GM12878 (cell line): ENCODE results near the gene AKT3. TPM values are rescaled to one million over a fixed set of nuclear protein-coding genes. Genes with fewer than 3 reads are reported as not detected.

Source experiments
- ATAC-seq: fragments of 200-7000 bp; cut with Tn5 transposase; 3 replicates; pipeline ENCODE4 v1.9.1; 2020; ENCODE audit warnings: mild to moderate bottlenecking, moderate library complexity
- BruUV-seq: library from RNA; stranded (reverse); fragments of 400-500 nt; replicated peaks from 2 replicates; lab custom pipeline; 2021; lab: Mats Ljungman, UMichigan
- CTCF ChIA-PET: fragments of 300-600 bp; sonication (Branson Sonifier 250); formaldehyde crosslinking; extraction: SDS; loops from one replicate; lab custom pipeline; 2021; ENCODE audit warnings: inconsistent platforms; lab: Yijun Ruan, JAX
- POLR2A ChIA-PET: fragments of 350-600 bp; formaldehyde crosslinking; extraction: SDS; loops from one replicate; lab custom pipeline; 2021; ENCODE audit warnings: inconsistent platforms; lab: Charles Lee
- RAD21 ChIA-PET: fragments of 300-600 bp; sonication (Branson Sonifier 250); formaldehyde crosslinking; loops from one replicate; lab custom pipeline; 2023; ENCODE audit warnings: antibody characterized with exemption; ENCODE audit not compliant: unreplicated experiment; lab: Charles Lee
- SMC1A ChIA-PET: fragments of 300-600 bp; sonication (Branson Sonifier 250); formaldehyde crosslinking; loops from one replicate; lab custom pipeline; 2023; ENCODE audit not compliant: unreplicated experiment, uncharacterized antibody; lab: Charles Lee
- DNase-seq: peaks from one replicate; pipeline ENCODE4 v3.0.0-alpha.2; 2011; ENCODE audit warnings: low read depth, low spot score
- FAIRE-seq: peaks from 3 replicates; lab custom pipeline; 2011; peaks lifted over from hg19 to GRCh38; lab: Jason Lieb, UNC
- H2AFZ ChIP-seq: 2 replicates; pipeline ENCODE4 v1.6.0; 2011; ENCODE audit warnings: low read depth, low read length, control low read depth; ENCODE audit not compliant: control insufficient read depth
- H3K27ac ChIP-seq: 2 replicates; pipeline ENCODE4 v1.5.1; 2011; ENCODE audit warnings: control low read depth; ENCODE audit not compliant: control insufficient read depth, insufficient read depth
- H3K27me3 ChIP-seq, 2 experiments: replicated peaks in 1 of 2; 2 replicates each; pipeline versions ENCODE4 v1.6.0 to v1.6.1; 2011; ENCODE audit warnings: low read length in 1 of 2; ENCODE audit not compliant: control insufficient read depth in 2 of 2, insufficient read depth in 2 of 2
- H3K36me3 ChIP-seq, 2 experiments: 2 replicates each; pipeline ENCODE4 v1.5.1; 2011; ENCODE audit warnings: low read length in 1 of 2; ENCODE audit not compliant: control insufficient read depth in 2 of 2, insufficient read depth in 2 of 2
- H3K4me1 ChIP-seq: 2 replicates; pipeline ENCODE4 v1.6.1; 2011; ENCODE audit warnings: mild to moderate bottlenecking, low read length, moderate library complexity, mixed read lengths; ENCODE audit not compliant: control insufficient read depth, insufficient read depth
- H3K4me2 ChIP-seq: 2 replicates; pipeline ENCODE4 v1.6.0; 2011; ENCODE audit warnings: control low read depth; ENCODE audit not compliant: control insufficient read depth, insufficient read depth
- H3K4me3 ChIP-seq: fragments of 200-600 bp; sonication (generic); 2 replicates; pipeline ENCODE4 v1.5.1; 2016
- H3K79me2 ChIP-seq: 2 replicates; pipeline ENCODE4 v1.6.0; 2011; ENCODE audit warnings: low read length; ENCODE audit not compliant: control insufficient read depth, insufficient read depth
- H3K9ac ChIP-seq: 2 replicates; pipeline ENCODE4 v1.8.0; 2011; ENCODE audit warnings: low read length, control low read depth, mixed read lengths; ENCODE audit not compliant: control insufficient read depth, insufficient read depth
- H3K9me3 ChIP-seq: replicated peaks from 3 replicates; pipeline ENCODE4 v1.5.1; 2011; ENCODE audit warnings: mild to moderate bottlenecking, low read length; ENCODE audit not compliant: control insufficient read depth, insufficient read depth
- H4K20me1 ChIP-seq: 2 replicates; pipeline ENCODE4 v1.6.0; 2011; ENCODE audit not compliant: control insufficient read depth, insufficient read depth
- BMI1 ChIP-seq: fragments of 450-650 bp; IDR thresholded peaks from 2 replicates; pipeline ENCODE4 v1.6.1; 2016; ENCODE audit warnings: mild to moderate bottlenecking, moderate library complexity, borderline replicate concordance
- JUNB ChIP-seq: IDR thresholded peaks from 2 replicates; pipeline ENCODE4 v1.6.1; 2016; ENCODE audit warnings: antibody characterized with exemption, mild to moderate bottlenecking
- ZZZ3 ChIP-seq: IDR thresholded peaks from 2 replicates; pipeline ENCODE4 v1.6.1; 2011; ENCODE audit warnings: low read depth; ENCODE audit not compliant: control insufficient read depth, insufficient read length
- WGBS: methylation state at CpG from one replicate; pipeline ENCODE4 v1.1.6; 2016; ENCODE audit warnings: low lambda C conversion rate; ENCODE audit not compliant: insufficient replicate concordance, insufficient coverage; ENCODE audit errors: missing lambda C conversion rate; 5-methylcytosine and 5-hydroxymethylcytosine counted together
- in situ Hi-C: fragments of 300-500 bp; cut with MboI; formaldehyde crosslinking; loops from 9 replicates; pipeline ENCODE4 v1.14.3; 2018; ENCODE audit warnings: mixed read lengths
- intact Hi-C: fragments of 100-400 bp; cut with micrococcal nuclease; formaldehyde crosslinking; loops from one replicate; pipeline ENCODE4 v1.14.2; 2022; ENCODE audit not compliant: unreplicated experiment
- polyA plus RNA-seq, 11 experiments: library from polyadenylated mRNA; depleted of rRNA in 4 of 11; unstranded in 6 of 11; stranded (reverse) in 5 of 11; fragments of >200 nt; fragmentation: Nextera tagmentation in 4 of 11; fragmentation: Illumina TruSeq in 1 of 11; extraction: Ambion mirVana in 4 of 11; extraction: Trizol in 1 of 11; gene quantifications; 1 replicate in 1 of 11; 2 replicates in 10 of 11; pipeline versions ENCODE4 v1.2.1 to v1.2.3, GENCODE V29; 2011 to 2016; ENCODE audit warnings: inconsistent platforms in 2 of 11, missing spikeins in 2 of 11, low read depth in 1 of 11
- total RNA-seq, 4 experiments: library from RNA; depleted of rRNA in 3 of 4; stranded (reverse); fragments of >200 nt in 3 of 4; fragmentation: Illumina TruSeq in 1 of 4; extraction: Trizol in 1 of 4; gene quantifications; 2 replicates each; pipeline versions ENCODE4 v1.2.1 to v1.2.3, GENCODE V29; 2013 to 2021
- TF ChIP-seq, protein P1 (sequence below): fragments of 450-650 bp; IDR thresholded peaks from 2 replicates; pipeline ENCODE4 v1.6.1; 2017; ENCODE audit warnings: mild to moderate bottlenecking

The AKT3 gene
- total and polyA plus RNA-seq, 10 of the 15 experiments (the other 5 are each of a cell fraction or from before 2014, with no cell fraction given): 0.03 to 0.56 (median 0.19) TPM

DNA sequence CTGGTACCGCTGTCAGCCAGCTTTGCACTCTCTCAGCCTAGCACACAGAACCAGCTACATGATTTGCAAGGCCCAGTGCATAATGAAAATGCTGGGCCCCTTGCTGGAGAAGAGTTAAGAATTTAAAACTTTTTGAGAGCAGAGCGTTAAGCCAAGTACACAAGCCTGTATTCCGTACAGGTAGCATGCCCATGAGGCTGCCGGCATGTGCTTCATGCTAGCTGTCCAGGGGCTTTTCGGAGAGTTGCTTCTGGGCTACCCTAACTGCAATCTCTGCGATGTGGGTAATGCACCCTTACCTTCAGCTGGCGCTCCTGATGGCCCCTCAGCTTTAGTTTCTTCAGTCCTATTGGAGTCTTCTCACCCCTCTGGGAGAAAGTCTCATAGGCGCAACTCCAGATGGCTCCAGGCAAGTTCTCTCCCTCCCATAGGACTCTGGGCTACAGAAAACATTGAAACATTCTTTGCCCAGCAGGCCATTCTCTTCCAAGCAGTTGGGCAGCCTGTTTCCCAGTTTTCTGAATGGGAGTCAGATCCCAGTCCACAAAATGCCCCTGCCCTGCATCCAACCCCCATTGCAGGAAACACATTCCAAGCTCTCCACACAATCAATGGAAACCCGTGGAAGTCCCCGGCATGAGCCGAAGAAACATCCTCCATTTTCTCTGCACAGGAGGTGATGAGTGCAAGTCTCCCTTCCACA, 5.7 kb upstream of the AKT3 start:
- Histone ChIP-seq H3K9me3 (no peaks in the 10 kb centered on the region), H3K9ac (no peak overlapping the region), H4K20me1 (no peaks in the 10 kb centered on the region), H3K4me2 (no peak overlapping the region), H3K27ac (no peak overlapping the region), H3K79me2 (no peaks in the 10 kb centered on the region), H3K4me1 (0 out of 2 replicates have a peak, but pooled peaks cover 7% of the 10 kb centered on the region), H3K27me3 (no peaks in the 10 kb centered on the region; a peak in 1 of 4 replicates), H3K4me3 (no peak overlapping the region), H2AFZ (no peak overlapping the region), H3K36me3 (no peaks in the 10 kb centered on the region)
- CTCF ChIA-PET: no interaction called here
- WGBS: 72% methylated on average over 11 of the region's 11 CpGs
- BruUV-seq: no TSS peak
- in situ Hi-C loops: no loop called here
- DNase-seq (no peak), ATAC-seq (no peak), FAIRE-seq (no peak)
- POLR2A ChIA-PET: no interaction called here
- intact Hi-C loops: no loop called here
- TF ChIP-seq JUNB (no peak), ZZZ3 (peak; percentile 7)
- SMC1A ChIA-PET: interaction anchor here (1.0 to 1.4 kb wide), 4 partner anchors 10 to 513 kb away, joined by 3 read pairs; no protein-coding TSS in a partner anchor
- RAD21 ChIA-PET: no interaction called here

DNA sequence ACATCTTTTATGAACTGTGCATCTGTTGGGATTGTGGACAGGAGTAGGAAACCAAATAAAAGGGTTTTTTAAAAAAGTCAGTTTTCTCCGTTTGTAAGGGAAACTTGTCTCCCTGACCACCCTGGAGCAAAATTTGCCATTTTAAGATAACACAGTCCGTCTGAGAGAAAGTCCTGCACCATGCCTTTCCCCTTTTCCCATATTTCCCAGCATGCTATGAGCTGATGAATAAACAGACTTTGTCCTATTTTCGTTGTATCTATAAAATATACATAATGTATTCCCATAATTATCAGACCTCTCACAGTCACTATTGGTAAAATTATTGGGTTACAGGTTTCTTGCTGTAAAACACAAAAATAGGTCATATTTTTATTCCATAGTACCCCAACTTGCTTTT, 1.7 kb upstream of the AKT3 start:
- CTCF ChIA-PET: no interaction called here
- WGBS: 58% methylated on average over 2 of the region's 3 CpGs
- peak; percentile 60 for TF ChIP-seq BMI1
- TF ChIP-seq, protein P1, sequence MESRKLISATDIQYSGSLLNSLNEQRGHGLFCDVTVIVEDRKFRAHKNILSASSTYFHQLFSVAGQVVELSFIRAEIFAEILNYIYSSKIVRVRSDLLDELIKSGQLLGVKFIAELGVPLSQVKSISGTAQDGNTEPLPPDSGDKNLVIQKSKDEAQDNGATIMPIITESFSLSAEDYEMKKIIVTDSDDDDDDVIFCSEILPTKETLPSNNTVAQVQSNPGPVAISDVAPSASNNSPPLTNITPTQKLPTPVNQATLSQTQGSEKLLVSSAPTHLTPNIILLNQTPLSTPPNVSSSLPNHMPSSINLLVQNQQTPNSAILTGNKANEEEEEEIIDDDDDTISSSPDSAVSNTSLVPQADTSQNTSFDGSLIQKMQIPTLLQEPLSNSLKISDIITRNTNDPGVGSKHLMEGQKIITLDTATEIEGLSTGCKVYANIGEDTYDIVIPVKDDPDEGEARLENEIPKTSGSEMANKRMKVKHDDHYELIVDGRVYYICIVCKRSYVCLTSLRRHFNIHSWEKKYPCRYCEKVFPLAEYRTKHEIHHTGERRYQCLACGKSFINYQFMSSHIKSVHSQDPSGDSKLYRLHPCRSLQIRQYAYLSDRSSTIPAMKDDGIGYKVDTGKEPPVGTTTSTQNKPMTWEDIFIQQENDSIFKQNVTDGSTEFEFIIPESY: no peak
- H4K20me1 ChIP-seq: no peaks in the 10 kb centered on the region
- H3K27ac ChIP-seq: no peak overlapping the region
- no peaks in the 10 kb centered on the region; a peak in 1 of 4 replicates for H3K27me3 ChIP-seq
- no peaks in the 10 kb centered on the region for H3K9me3 ChIP-seq
- no peaks in the 10 kb centered on the region for H3K79me2 ChIP-seq
- SMC1A ChIA-PET: no interaction called here
- in situ Hi-C loops (no loop called here), intact Hi-C loops (no loop called here)
- no peaks in the 10 kb centered on the region for H3K36me3 ChIP-seq
- FAIRE-seq (no peak), DNase-seq (no peak), ATAC-seq (no peak)
- BruUV-seq: no TSS peak
- RAD21 ChIA-PET: no interaction called here
- H3K9ac ChIP-seq: no peak overlapping the region
- POLR2A ChIA-PET: no interaction called here
- peak overlapping the region; percentile 81; the same call in 1 of the 2 replicates for H3K4me2 ChIP-seq
- H3K4me1 ChIP-seq: 0 out of 2 replicates have a peak, but pooled peaks cover 7% of the 10 kb centered on the region
- peak overlapping the region; percentile 75; the same call in 1 of the 2 replicates for H3K4me3 ChIP-seq
- H2AFZ ChIP-seq: peak overlapping the region; percentile 70
